GM12873 (cell line): ENCODE measurements around the gene SERPINB7.

ENCODE experiments used
- CTCF ChIP-seq: IDR thresholded peaks from 2 replicates; pipeline ENCODE4 v1.5.1; 2012; ENCODE audit warnings: low read depth, mild to moderate bottlenecking, moderate library complexity, low read length, control low read depth; ENCODE audit not compliant: insufficient read depth; ENCODE audit errors: missing control alignments

The SERPINB7 gene

GRCh38 chr18:63844254-63844653, 69.0 kb downstream of the SERPINB7 start:
- peak; percentile 53 for TF ChIP-seq CTCF

DNA sequence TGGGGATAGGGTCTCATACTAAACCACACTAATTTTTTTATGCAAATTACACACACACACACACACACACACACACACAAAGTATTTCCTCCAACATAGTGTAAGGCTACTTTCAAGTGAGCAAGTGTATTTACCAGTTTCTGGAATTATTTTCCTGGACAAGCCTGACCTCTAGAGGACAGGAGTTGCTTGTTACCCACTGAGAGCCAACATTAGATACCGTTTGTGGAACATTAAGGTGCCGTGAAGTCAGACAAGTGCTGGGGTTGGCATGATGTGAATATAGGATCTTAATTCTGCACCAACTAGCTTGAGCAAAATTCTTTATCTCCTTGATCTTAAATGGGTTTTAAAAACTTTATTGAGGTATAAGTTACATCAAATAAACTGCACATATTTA, 72.9 kb downstream of the SERPINB7 start:
- TF ChIP-seq CTCF, result peak; percentile 60

DNA sequence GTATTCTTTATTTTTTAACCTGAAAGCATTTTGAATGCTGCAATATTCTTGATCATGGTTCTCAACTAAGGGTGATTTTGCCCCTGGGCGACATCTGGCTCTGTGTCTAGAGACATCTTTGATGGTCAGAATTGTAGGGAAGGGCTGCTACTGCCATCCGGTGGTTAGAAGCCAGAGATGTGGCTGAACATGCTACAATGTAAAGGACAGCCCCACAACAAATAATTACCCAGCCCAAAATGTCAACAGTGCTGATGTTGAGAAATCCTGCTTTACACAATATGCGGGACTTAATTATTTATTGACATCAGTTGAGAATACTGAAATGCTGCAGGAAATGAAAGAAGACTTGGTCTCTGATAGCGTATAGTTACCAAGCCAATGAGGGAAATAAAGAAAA, 74.8 kb downstream of the SERPINB7 start:
- peak; percentile 65 for TF ChIP-seq CTCF

DNA sequence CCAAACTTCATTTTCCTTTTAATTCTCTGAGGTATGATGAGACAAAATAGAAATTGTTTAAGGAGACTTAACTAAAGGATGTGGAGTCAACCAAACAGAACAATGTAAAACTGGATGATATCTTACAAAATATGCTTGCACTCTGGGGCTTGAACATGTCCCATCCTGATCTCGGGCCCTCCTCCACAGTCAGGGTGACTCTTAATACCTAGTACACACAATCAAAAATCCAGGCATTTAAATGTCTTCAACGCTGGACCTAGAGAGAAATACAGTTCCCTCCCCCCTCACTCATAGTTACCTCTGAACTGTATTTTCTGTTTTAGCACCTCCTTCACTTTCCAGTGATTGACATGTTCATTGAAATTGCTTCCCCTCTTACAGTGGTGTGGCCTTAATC, 75.4 kb downstream of the SERPINB7 start:
- no peak for TF ChIP-seq CTCF
